WTC11 (cell line): Measurements from ENCODE around the gene MAGI3. TPM values are rescaled to one million over a fixed set of nuclear protein-coding genes. Genes with fewer than 3 reads are reported as not detected.

Experiments used
- ATAC-seq: fragments of 200-7000 bp; cut with Tn5 transposase; 2 replicates; pipeline ENCODE4 v1.10.0; 2021; ENCODE audit warnings: mild to moderate bottlenecking, moderate library complexity
- CTCF ChIA-PET: fragments of 300-600 bp; sonication (Branson Sonifier 250); formaldehyde crosslinking; loops from one replicate; lab custom pipeline; 2021; ENCODE audit warnings: antibody characterized with exemption; lab: Charles Lee
- POLR2A ChIA-PET: fragments of 350-600 bp; sonication (Branson Sonifier 250); formaldehyde crosslinking; loops from one replicate; lab custom pipeline; 2021; ENCODE audit warnings: antibody characterized with exemption; lab: Charles Lee
- DNase-seq: peaks from one replicate; pipeline ENCODE4 v3.0.0; 2021; ENCODE audit warnings: low spot score
- H3K27ac Mint-ChIP-seq: 2 replicates; pipeline ENCODE4 v1.8.0; 2021; ENCODE audit warnings: mixed read lengths
- H3K27me3 Mint-ChIP-seq: 2 replicates; pipeline ENCODE4 v1.8.0; 2021; ENCODE audit warnings: low read depth, mild to moderate bottlenecking, moderate library complexity, mixed read lengths
- H3K36me3 Mint-ChIP-seq: 2 replicates; pipeline ENCODE4 v1.8.0; 2021; ENCODE audit warnings: mixed read lengths
- H3K4me1 Mint-ChIP-seq: 2 replicates; pipeline ENCODE4 v1.8.0; 2022; ENCODE audit warnings: mixed read lengths
- H3K4me3 Mint-ChIP-seq: 2 replicates; pipeline ENCODE4 v1.8.0; 2021; ENCODE audit warnings: mild to moderate bottlenecking, moderate library complexity, mixed read lengths
- H3K9me3 Mint-ChIP-seq: 2 replicates; pipeline ENCODE4 v1.8.0; 2021; ENCODE audit warnings: mixed read lengths
- CREB1 ChIP-seq: sonication (generic); formaldehyde crosslinking; IDR thresholded peaks from 2 replicates; pipeline ENCODE4 v1.8.0; 2023; ENCODE audit warnings: mild to moderate bottlenecking, missing genetic modification reagents
- EMX1 ChIP-seq: fragments of 250-450 bp; sonication (Bioruptor Pico); IDR thresholded peaks from 2 replicates; pipeline ENCODE4 v1.8.0; 2021; ENCODE audit warnings: mild to moderate bottlenecking
- JAZF1 ChIP-seq: fragments of 250-450 bp; sonication (Bioruptor Pico); IDR thresholded peaks from 2 replicates; pipeline ENCODE4 v1.9.0; 2021; ENCODE audit warnings: moderate library complexity, mild to moderate bottlenecking, inconsistent platforms
- MXD4 ChIP-seq: fragments of 250-450 bp; sonication (Bioruptor Pico); IDR thresholded peaks from 2 replicates; pipeline ENCODE4 v1.8.0; 2021; ENCODE audit warnings: mild to moderate bottlenecking, moderate library complexity, borderline replicate concordance
- NFE2L1 ChIP-seq: sonication (generic); formaldehyde crosslinking; IDR thresholded peaks from 2 replicates; pipeline ENCODE4 v1.8.1; 2023; ENCODE audit warnings: missing genetic modification reagents
- NR2C2 ChIP-seq: sonication (generic); formaldehyde crosslinking; IDR thresholded peaks from 2 replicates; pipeline ENCODE4 v1.8.0; 2022; ENCODE audit warnings: mild to moderate bottlenecking, missing genetic modification reagents
- SOX15 ChIP-seq: fragments of 250-450 bp; sonication (Bioruptor Pico); IDR thresholded peaks from 2 replicates; pipeline ENCODE4 v1.9.0; 2021; ENCODE audit warnings: mild to moderate bottlenecking
- ZNF263 ChIP-seq: sonication (generic); formaldehyde crosslinking; IDR thresholded peaks from 2 replicates; pipeline ENCODE4 v1.8.1; 2022; ENCODE audit warnings: low read depth, mild to moderate bottlenecking, moderate library complexity, missing genetic modification reagents
- ZNF416 ChIP-seq: fragments of 250-450 bp; sonication (Bioruptor Pico); IDR thresholded peaks from 2 replicates; pipeline ENCODE4 v1.9.0; 2021; ENCODE audit warnings: mild to moderate bottlenecking, inconsistent platforms
- total RNA-seq: library from RNA; stranded (reverse); gene quantifications from 3 replicates; pipeline ENCODE4 v1.2.3, GENCODE V29; 2021
- TF ChIP-seq, protein P1 (sequence below): fragments of 250-450 bp; sonication (Bioruptor Pico); IDR thresholded peaks from 2 replicates; pipeline ENCODE4 v2.1.2; 2022; ENCODE audit warnings: mild to moderate bottlenecking, moderate library complexity
- TF ChIP-seq, protein P2 (sequence below): sonication (generic); formaldehyde crosslinking; IDR thresholded peaks from 2 replicates; pipeline ENCODE4 v1.8.0; 2023; ENCODE audit warnings: mild to moderate bottlenecking, missing genetic modification reagents
- TF ChIP-seq, protein P3 (sequence below): sonication (generic); formaldehyde crosslinking; conservative IDR thresholded peaks from 2 replicates; pipeline ENCODE4 v1.8.1; 2023; ENCODE audit warnings: mild to moderate bottlenecking, low read depth, missing genetic modification reagents, moderate library complexity
- TF ChIP-seq, protein P4 (sequence below): sonication (generic); formaldehyde crosslinking; IDR thresholded peaks from 2 replicates; pipeline ENCODE4 v1.8.0; 2022; ENCODE audit warnings: missing genetic modification reagents
- TF ChIP-seq, protein P5 (sequence below): fragments of 250-450 bp; sonication (Bioruptor Pico); IDR thresholded peaks from 2 replicates; pipeline ENCODE4 v1.9.0; 2021; ENCODE audit warnings: mild to moderate bottlenecking

The MAGI3 gene
- total RNA-seq, 1 experiment from 2014 or later = 9.7 TPM

DNA sequence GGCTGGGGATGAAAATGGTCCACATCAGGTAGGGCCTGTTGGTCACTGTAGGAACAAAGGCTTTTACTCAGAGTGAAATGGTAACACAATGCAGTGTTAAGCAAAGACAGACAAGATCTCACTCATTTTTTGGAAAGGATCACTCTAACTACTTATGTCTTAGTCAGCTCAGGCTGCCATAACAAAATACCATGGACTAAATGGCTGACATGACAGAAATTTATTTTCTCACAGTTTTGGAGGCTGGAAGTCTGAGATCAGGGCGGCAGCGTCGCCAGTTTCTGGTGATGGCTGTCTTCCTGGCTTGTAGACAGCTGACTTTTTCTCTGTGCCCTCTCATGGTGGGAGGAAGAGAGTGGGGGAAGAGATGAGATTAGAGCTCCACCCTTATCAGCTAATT is 10.2 kb upstream of the MAGI3 start:
- ATAC-seq = no peak

DNA sequence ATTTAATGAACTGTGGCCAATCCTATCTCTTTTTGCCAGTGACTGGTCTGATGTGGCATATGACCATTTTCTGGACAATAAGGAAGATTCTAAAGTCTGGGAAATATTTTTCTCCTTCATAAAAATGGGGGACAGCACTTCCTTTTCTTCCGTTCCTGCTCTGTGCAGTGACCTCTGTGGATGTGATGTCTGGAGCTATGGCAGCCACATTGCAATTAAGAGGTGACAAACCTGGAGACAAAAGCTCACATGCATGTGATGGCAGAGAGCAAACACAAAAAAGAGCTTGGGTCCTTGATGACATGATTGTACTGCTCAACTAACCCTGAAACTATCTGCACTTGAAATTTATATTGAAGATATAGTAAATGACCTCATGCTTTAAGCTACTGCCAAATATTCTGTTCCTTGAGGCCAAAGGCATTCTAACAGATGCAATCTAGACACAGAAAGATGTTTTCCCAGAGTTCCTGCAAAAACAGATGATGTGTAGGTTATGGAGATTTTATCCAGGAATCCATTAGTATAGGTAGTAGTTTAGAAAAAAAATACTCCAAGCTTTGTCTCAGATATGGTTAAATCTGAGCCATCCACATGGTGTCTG is 2.2 kb upstream of the MAGI3 start:
- Mint-ChIP-seq H3K27me3 (peaks cover 13% of the 10 kb centered on the region), H3K4me3 (no peak overlapping the region; the same call in 1 of the 2 replicates), H3K4me1 (peaks cover 18% of the 10 kb centered on the region), H3K36me3 (peaks cover 6% of the 10 kb centered on the region), H3K27ac (no peak overlapping the region), H3K9me3 (peaks cover 14% of the 10 kb centered on the region)
- ATAC-seq = no peak
- no peak for DNase-seq
- CTCF ChIA-PET = no interaction called here
- TF ChIP-seq NFE2L1 (CRISPR knock-in tag) = no peak
- TF ChIP-seq ZNF416 (CRISPR knock-in tag) = no peak
- TF ChIP-seq MXD4 (CRISPR knock-in tag) = no peak
- TF ChIP-seq, protein P1, sequence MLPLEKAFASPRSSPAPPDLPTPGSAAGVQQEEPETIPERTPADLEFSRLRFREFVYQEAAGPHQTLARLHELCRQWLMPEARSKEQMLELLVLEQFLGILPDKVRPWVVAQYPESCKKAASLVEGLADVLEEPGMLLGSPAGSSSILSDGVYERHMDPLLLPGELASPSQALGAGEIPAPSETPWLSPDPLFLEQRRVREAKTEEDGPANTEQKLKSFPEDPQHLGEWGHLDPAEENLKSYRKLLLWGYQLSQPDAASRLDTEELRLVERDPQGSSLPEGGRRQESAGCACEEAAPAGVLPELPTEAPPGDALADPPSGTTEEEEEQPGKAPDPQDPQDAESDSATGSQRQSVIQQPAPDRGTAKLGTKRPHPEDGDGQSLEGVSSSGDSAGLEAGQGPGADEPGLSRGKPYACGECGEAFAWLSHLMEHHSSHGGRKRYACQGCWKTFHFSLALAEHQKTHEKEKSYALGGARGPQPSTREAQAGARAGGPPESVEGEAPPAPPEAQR (CRISPR knock-in tag) = no peak
- no peak for TF ChIP-seq SOX15 (CRISPR knock-in tag)
- TF ChIP-seq ZNF263 = no peak
- POLR2A ChIA-PET = no interaction called here

More for the DNA sequence above, 10.2 kb upstream of the MAGI3 start:
- H3K4me1 Mint-ChIP-seq = no peaks in the 10 kb centered on the region
- TF ChIP-seq, protein P2, sequence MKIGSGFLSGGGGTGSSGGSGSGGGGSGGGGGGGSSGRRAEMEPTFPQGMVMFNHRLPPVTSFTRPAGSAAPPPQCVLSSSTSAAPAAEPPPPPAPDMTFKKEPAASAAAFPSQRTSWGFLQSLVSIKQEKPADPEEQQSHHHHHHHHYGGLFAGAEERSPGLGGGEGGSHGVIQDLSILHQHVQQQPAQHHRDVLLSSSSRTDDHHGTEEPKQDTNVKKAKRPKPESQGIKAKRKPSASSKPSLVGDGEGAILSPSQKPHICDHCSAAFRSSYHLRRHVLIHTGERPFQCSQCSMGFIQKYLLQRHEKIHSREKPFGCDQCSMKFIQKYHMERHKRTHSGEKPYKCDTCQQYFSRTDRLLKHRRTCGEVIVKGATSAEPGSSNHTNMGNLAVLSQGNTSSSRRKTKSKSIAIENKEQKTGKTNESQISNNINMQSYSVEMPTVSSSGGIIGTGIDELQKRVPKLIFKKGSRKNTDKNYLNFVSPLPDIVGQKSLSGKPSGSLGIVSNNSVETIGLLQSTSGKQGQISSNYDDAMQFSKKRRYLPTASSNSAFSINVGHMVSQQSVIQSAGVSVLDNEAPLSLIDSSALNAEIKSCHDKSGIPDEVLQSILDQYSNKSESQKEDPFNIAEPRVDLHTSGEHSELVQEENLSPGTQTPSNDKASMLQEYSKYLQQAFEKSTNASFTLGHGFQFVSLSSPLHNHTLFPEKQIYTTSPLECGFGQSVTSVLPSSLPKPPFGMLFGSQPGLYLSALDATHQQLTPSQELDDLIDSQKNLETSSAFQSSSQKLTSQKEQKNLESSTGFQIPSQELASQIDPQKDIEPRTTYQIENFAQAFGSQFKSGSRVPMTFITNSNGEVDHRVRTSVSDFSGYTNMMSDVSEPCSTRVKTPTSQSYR = no peak
- no peak for TF ChIP-seq CREB1
- no peak for TF ChIP-seq EMX1 (CRISPR knock-in tag)
- DNase-seq = no peak
- H3K4me3 Mint-ChIP-seq = no peak overlapping the region
- H3K36me3 Mint-ChIP-seq = no peaks in the 10 kb centered on the region
- no peak overlapping the region for H3K27ac Mint-ChIP-seq
- POLR2A ChIA-PET = no interaction called here
- CTCF ChIA-PET = no interaction called here
- no peaks in the 10 kb centered on the region for H3K27me3 Mint-ChIP-seq
- peaks cover 4% of the 10 kb centered on the region; the same call in 1 of the 2 replicates for H3K9me3 Mint-ChIP-seq

DNA sequence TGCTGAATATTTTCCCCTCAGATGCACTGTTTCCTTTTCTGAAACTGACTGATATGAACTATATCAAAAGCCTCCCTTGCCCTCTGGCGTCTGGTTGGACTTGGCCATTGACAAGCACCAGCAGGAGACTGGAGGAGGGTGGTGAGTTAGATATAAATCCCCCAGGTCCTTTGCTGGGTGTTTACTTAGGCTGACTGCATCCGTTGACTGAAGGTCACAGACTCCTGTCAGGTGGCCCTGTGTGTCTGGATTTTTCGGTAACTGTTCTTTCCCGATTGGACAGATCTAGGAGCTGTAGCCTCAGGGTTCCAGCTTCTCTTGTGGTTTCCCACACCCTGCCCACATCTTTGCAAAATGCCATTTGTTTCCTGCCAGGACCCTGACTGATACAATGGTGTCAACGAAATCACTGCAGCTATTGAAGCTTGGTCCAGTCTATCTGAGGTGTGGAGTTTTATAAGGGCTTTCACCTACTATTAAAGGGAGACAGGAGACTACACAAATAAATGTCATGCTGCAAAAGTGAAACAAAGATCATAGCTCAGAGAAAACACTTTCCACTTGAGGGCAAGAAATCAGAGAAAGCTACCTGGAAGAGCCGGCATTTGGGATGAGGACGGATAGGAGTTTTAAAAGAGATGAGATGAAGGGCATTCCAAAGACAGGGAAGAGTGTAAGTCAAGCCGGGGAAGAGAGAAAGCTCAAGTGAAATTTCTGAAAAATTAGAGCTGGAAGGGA is 1.5 kb upstream of the MAGI3 start:
- Mint-ChIP-seq H3K4me3 (peak overlapping the region; percentile 84), H3K4me1 (peaks cover 18% of the 10 kb centered on the region), H3K27ac (0 out of 2 replicates have a peak overlapping the region, but pooled peaks have one; percentile 77), H3K36me3 (peaks cover 6% of the 10 kb centered on the region), H3K27me3 (peaks cover 13% of the 10 kb centered on the region), H3K9me3 (peaks cover 14% of the 10 kb centered on the region)
- DNase-seq = no peak
- no peak for ATAC-seq
- POLR2A ChIA-PET = no interaction called here
- CTCF ChIA-PET = no interaction called here
- TF ChIP-seq NR2C2 (CRISPR knock-in tag) (no peak), NFE2L1 (CRISPR knock-in tag) (no peak), MXD4 (CRISPR knock-in tag) (no peak), JAZF1 (CRISPR knock-in tag) (no peak)
- TF ChIP-seq, protein P3, sequence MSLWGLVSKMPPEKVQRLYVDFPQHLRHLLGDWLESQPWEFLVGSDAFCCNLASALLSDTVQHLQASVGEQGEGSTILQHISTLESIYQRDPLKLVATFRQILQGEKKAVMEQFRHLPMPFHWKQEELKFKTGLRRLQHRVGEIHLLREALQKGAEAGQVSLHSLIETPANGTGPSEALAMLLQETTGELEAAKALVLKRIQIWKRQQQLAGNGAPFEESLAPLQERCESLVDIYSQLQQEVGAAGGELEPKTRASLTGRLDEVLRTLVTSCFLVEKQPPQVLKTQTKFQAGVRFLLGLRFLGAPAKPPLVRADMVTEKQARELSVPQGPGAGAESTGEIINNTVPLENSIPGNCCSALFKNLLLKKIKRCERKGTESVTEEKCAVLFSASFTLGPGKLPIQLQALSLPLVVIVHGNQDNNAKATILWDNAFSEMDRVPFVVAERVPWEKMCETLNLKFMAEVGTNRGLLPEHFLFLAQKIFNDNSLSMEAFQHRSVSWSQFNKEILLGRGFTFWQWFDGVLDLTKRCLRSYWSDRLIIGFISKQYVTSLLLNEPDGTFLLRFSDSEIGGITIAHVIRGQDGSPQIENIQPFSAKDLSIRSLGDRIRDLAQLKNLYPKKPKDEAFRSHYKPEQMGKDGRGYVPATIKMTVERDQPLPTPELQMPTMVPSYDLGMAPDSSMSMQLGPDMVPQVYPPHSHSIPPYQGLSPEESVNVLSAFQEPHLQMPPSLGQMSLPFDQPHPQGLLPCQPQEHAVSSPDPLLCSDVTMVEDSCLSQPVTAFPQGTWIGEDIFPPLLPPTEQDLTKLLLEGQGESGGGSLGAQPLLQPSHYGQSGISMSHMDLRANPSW (CRISPR knock-in tag) = no peak
- TF ChIP-seq, protein P4, sequence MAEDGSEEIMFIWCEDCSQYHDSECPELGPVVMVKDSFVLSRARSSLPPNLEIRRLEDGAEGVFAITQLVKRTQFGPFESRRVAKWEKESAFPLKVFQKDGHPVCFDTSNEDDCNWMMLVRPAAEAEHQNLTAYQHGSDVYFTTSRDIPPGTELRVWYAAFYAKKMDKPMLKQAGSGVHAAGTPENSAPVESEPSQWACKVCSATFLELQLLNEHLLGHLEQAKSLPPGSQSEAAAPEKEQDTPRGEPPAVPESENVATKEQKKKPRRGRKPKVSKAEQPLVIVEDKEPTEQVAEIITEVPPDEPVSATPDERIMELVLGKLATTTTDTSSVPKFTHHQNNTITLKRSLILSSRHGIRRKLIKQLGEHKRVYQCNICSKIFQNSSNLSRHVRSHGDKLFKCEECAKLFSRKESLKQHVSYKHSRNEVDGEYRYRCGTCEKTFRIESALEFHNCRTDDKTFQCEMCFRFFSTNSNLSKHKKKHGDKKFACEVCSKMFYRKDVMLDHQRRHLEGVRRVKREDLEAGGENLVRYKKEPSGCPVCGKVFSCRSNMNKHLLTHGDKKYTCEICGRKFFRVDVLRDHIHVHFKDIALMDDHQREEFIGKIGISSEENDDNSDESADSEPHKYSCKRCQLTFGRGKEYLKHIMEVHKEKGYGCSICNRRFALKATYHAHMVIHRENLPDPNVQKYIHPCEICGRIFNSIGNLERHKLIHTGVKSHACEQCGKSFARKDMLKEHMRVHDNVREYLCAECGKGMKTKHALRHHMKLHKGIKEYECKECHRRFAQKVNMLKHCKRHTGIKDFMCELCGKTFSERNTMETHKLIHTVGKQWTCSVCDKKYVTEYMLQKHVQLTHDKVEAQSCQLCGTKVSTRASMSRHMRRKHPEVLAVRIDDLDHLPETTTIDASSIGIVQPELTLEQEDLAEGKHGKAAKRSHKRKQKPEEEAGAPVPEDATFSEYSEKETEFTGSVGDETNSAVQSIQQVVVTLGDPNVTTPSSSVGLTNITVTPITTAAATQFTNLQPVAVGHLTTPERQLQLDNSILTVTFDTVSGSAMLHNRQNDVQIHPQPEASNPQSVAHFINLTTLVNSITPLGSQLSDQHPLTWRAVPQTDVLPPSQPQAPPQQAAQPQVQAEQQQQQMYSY (CRISPR knock-in tag) = peak; percentile 81
- TF ChIP-seq, protein P5, sequence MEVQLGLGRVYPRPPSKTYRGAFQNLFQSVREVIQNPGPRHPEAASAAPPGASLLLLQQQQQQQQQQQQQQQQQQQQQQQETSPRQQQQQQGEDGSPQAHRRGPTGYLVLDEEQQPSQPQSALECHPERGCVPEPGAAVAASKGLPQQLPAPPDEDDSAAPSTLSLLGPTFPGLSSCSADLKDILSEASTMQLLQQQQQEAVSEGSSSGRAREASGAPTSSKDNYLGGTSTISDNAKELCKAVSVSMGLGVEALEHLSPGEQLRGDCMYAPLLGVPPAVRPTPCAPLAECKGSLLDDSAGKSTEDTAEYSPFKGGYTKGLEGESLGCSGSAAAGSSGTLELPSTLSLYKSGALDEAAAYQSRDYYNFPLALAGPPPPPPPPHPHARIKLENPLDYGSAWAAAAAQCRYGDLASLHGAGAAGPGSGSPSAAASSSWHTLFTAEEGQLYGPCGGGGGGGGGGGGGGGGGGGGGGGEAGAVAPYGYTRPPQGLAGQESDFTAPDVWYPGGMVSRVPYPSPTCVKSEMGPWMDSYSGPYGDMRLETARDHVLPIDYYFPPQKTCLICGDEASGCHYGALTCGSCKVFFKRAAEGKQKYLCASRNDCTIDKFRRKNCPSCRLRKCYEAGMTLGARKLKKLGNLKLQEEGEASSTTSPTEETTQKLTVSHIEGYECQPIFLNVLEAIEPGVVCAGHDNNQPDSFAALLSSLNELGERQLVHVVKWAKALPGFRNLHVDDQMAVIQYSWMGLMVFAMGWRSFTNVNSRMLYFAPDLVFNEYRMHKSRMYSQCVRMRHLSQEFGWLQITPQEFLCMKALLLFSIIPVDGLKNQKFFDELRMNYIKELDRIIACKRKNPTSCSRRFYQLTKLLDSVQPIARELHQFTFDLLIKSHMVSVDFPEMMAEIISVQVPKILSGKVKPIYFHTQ (CRISPR knock-in tag) = no peak
